HL-60/S4 (cell line): ENCODE measurements around the gene LHFPL6.

Experiments
- in situ Hi-C: fragments of 300-500 bp; cut with MboI; formaldehyde crosslinking; loops from 2 replicates; pipeline ENCODE4 v1.14.3; 2022; ENCODE audit warnings: low sequenced_read_pairs

LHFPL6 gene

GRCh38 chr13:39522329-39522728 lies 80.7 kb downstream of the LHFPL6 start:
- in situ Hi-C loops, result no loop called here

- in situ Hi-C loops, result no loop called here
These were observed 81.3 kb downstream of the LHFPL6 start for GRCh38 chr13:39521701-39522100.

DNA sequence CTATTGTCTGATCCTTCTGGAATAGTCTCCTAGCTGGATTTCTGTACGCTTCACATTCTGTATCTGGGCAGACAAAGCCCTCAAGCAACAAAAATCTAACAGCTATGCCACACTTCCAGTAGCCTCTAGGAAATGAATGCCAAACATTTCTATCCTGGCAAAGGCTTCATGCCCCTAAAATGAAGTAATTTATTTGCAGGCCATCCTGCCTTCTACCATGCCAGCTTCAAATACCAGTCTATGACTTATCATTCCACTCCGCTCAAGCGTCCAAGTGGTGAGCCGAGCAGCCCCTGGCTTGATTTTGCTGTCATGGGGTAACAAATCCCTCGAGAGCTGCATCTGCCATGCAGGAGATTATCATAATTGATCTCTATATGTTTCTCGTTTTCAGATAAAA lies 86.9 kb downstream of the LHFPL6 start:
- in situ Hi-C loops, result no loop called here

DNA sequence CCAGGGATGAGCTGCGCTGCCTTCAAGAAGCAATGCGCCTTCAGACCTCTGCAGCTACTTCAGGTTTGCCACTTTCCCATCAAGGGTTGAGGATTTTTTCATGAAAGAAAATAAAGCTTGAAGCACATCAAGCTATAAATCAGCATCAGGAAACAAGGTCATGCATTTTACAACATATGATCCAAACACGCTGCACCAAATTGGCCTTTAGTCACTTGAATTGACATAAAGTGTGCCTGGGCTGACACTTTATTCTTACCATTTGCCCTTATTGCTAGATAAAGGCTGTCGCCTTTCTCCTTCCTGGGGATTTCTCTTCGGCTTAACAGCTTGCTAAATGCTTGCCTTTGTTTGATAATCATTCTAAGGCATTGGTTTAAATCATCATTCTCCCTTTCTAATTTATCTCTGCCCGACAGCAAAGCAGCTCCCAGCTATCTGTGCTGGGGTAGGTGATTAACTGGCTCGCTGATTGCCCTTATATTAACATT lies 87.7 kb downstream of the LHFPL6 start:
- in situ Hi-C loops, result no loop called here

- in situ Hi-C loops, result no loop called here
These were observed 90.3 kb downstream of the LHFPL6 start for GRCh38 chr13:39512687-39513086.

DNA sequence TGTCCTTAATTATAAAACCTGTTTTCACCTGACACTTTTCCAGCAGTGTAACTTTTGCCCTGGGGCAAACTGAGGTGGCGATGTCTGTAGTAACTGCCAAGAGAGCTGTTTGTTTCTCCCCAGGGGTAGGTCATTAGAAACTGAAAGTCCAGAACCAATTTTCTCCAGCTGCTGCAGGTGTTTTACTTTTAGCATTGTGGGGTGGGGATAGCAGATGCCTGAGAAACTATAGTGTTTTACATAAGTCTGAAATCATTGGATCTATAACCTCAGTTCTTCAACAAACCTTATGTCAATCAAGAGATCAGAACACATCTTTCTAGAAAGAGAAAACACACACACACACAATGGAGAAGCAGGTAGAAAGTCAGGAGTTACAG lies 92.7 kb downstream of the LHFPL6 start:
- in situ Hi-C loops, result no loop called here

DNA sequence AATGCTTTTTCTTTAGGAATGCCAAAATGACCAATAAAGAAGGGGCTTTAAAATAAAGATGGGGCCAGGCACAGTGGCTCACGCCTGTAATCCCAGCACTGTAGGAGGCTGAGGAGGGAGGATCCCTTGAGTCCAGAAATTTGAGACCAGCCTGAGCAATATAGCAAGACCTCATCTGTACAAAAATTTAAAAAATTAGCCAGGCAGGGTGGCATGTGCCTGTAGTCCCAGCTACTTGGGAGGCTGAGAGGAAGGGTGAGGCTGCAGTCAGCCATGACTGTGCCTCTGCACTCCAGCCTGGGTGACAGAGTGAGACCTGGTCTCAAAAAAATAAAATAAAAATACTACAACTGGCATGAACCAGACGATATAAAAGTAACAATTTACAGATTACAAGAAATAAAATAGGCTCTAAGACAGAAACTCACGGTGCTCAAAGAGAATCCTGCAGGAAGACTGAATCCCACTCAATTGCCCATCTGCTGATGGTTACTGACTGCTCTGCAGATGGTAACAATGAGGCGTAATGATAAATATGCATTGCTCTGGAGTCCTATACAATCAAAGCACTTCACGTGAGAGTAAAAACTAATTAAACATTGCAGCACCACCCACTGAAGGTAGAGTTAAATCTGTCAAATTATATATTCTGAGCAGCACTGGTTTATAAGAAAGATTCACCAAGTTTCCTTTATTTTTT lies 93.2 kb downstream of the LHFPL6 start:
- in situ Hi-C loops, result no loop called here

DNA sequence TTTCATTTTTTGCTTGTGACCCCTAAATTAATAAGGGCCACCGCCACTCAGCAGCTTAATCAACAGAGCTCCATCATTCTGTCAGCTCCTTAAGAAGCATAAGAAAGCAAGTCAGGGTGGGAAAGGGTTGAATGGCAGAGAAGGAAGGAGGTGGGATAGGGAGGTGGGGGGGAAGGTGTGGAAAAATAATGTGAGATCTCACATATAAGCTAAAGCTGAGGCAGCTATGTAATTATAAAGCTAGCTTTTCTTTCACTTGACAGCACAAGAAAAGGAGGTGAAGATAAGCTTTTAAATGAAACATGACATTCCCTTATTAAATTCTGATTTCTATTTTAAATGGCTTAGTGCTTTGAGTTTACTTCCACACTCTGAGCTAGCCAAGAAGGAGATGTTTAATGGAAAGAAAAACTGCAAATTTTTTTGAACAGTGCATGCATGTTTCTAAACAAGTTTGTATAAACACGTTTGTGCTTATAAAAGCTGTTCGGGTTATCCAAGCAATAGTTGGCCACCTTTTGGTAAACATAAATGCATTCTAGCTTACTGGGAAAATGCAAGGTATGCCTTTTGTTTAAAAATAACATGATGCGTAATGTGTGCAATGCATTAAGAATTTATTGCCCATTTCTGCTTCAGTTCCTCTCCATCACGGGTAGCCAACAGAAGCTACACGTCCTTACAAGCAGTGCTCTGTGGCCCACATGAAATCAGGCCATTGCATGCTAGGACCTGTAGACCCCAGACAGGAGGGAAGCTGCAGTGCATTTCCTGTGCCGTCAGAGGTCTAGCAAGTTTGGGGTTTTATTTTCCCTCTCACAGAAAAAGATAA lies 96.2 kb downstream of the LHFPL6 start:
- in situ Hi-C loops, result no loop called here

DNA sequence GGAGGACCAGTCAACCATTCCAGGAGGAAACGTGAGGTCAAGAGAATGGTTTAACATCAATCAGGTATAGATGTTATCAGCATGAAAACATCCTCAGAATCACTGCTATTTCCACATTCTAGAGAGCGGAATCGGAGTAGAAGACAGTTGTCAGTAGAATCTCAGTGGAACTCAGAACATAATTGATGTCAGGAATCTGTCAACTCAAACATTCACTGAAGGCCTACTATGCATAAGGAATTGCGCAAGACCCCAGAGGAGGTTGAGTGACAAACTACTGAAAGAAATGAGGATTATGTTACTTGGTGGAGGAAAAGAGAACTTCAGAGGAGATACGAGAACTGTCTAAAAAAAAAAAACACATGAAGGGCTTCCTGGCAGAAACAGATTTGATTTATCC lies 97.8 kb downstream of the LHFPL6 start:
- in situ Hi-C loops, result no loop called here

DNA sequence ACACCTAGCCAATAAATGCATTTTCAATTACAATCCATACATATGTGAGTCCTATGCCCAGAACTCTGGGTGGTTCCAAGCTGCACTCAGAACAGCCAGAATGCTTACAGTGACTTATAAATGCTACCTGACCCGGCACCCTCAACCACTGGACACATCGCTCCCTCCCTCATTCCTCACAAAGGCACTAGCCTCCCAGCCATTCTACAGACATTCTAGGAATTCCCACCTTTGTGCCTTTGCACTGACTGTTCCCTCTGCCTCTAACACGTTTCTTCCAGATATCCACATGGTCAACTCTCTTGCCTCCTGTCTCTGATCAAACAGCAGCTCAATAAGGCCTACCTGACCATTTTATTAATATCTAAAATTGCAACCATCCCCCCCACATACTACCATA lies 99.9 kb downstream of the LHFPL6 start:
- in situ Hi-C loops, result no loop called here

DNA sequence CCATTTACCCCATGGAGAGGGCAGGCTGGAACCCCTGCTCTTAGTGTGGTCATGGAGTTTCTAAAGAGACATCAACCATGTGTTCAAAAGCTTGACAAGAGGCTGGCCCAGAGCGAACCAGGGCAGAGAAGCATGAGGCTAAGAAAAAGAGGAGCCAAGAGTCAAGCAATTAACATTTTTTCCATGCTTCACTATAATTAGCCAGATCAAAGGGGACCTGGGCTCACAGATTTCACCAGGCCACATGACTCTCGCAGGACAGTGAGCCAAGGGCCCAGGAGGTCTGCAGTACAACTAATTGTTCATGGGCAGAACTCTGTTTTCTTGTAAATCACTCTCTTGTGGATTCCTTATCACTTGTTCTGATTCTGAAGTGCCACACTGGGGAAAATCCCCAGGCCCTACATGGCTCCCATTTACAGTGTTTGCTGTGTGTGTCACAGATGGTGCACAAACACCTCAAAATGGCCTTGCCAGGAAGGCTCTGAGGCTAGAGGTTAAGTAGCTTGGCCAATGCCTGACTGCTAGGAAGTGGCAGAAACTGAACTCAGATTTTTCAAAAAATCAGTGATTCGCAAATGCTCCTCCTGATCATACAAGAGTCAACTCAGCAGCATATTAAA lies 101.2 kb downstream of the LHFPL6 start:
- in situ Hi-C loops, result no loop called here

DNA sequence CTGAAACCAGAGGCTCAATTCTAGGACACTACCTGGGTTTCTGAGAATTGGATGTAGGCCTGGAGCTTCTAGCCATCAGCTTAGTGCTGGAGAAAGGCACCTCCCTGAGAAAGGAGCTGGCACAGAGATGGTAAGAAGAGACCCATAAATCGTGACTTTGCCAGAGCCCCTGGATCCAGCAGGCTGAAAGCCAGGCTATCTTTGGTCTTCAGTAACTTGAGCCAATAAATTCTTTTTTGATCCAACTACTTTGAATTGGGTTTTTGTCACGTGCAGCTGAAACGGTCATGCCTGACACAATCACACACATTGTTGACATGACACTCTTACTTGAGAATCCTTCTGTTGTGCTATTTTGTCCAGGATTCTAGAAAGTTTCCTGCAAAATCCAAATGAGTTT lies 103.4 kb downstream of the LHFPL6 start:
- in situ Hi-C loops, result no loop called here

DNA sequence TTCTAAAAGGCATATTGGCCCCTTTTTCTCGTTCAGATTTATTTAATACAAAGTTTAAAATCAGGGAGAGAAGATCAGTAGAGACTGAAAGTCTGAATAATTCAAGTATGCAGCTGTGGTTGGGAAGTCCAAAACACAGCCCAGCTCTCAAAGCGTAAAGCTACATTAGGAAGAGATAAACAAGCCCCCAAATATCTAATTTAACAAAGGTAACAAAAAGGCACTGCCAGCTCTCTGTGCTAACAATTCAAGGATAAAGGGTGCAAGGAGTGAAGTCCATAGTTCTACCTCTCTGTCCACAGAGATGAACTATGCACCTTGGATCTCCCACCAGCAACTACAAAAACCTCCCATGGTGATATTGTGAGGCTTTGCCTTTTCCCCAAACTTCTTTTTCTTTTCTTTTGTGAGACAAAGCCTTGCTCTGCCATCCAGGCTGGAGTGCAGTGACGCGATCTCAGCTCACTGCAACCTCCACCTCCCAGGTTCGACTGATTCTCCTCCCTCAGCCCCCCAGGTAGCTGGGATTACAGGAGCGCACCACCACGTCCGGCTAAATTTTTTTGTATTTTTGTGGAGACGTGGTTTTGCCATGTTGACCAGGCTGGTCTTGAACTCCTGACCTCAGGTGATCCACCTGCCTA lies 104.4 kb downstream of the LHFPL6 start:
- in situ Hi-C loops, result no loop called here

DNA sequence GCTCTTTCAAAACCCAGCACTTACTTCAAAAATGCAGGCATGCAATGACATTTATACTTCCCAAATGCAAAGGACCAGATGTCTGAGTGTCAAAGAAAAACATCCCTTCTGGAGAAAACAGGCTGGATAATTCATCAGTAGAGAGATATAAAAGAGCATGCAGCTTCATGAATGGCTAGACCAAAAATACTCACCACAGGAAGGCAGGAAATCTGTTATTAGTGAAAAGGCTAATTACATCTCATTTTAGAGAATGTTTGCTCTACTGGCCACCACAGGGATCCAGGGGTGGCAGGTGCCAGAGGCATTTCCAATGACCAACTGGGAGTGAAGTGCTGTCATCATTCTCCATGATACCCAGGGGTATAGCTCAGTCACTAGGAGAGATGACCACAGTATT lies 106.5 kb downstream of the LHFPL6 start:
- in situ Hi-C loops, result no loop called here

GRCh38 chr13:39494633-39495032 lies 108.4 kb downstream of the LHFPL6 start:
- in situ Hi-C loops, result no loop called here

- in situ Hi-C loops, result no loop called here
These were observed 109.0 kb downstream of the LHFPL6 start for GRCh38 chr13:39494006-39494405.

DNA sequence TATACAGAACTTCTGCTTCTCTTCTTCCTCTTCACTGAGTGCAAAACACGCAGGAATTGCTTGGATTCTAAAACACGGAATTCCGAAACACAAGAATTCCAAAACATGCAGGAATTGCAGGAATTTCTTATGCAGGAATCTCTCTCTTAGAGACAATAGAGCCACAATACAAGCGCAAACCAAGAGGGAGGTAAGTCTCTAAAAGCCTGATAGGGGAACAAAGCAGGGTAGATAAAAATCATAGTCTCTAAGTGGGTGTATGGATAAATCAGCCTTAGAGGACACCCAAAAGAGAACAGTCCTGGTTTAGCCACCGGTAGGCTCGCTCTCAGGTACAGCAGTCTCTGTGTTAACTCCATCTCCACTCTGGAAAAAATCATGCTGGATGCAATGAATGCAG lies 112.9 kb downstream of the LHFPL6 start:
- in situ Hi-C loops, result no loop called here

- in situ Hi-C loops, result no loop called here
These were observed 116.2 kb downstream of the LHFPL6 start for GRCh38 chr13:39486758-39487157.

GRCh38 chr13:39485314-39485700 lies 117.7 kb downstream of the LHFPL6 start:
- in situ Hi-C loops, result no loop called here

- in situ Hi-C loops, result no loop called here
These were observed 118.3 kb downstream of the LHFPL6 start for GRCh38 chr13:39484506-39485313.

- in situ Hi-C loops, result no loop called here
These were observed 119.7 kb downstream of the LHFPL6 start for GRCh38 chr13:39483326-39483725.
